HG02840 (cell line): ENCODE measurements around the gene PLB1.
"Not testable (repeated sequence)": the region's sequence is repeated elsewhere in the genome, so short reads cannot be mapped to it uniquely, and the experiment has no call there.

Experiments
- ATAC-seq: cut with Tn5 transposase; IDR thresholded peaks from one replicate; pipeline ENCODE4 v1.9.1; 2021; ENCODE audit warnings: mild to moderate bottlenecking, moderate library complexity, moderate number of reproducible peaks; ENCODE audit not compliant: unreplicated experiment, low FRiP score

PLB1 gene

GRCh38 chr2:28463211-28463816 lies 32.5 kb upstream of the PLB1 start:
- ATAC-seq, result no peak

GRCh38 chr2:28463893-28464292 lies 32.0 kb upstream of the PLB1 start:
- no peak for ATAC-seq

GRCh38 chr2:28465148-28465885 lies 30.5 kb upstream of the PLB1 start:
- ATAC-seq, result no peak

- ATAC-seq, result no peak
Measured at GRCh38 chr2:28469304-28469703, 26.6 kb upstream of the PLB1 start.

GRCh38 chr2:28469947-28470535 lies 25.8 kb upstream of the PLB1 start:
- ATAC-seq, result no peak

- no peak for ATAC-seq
Measured at GRCh38 chr2:28470759-28471158, 25.1 kb upstream of the PLB1 start.

GRCh38 chr2:28471214-28471613 lies 24.6 kb upstream of the PLB1 start:
- no peak for ATAC-seq

GRCh38 chr2:28471701-28472236 lies 24.1 kb upstream of the PLB1 start:
- no peak for ATAC-seq

GRCh38 chr2:28472641-28473040 lies 23.2 kb upstream of the PLB1 start:
- not testable (repeated sequence) for ATAC-seq

GRCh38 chr2:28475088-28475595 lies 20.7 kb upstream of the PLB1 start:
- ATAC-seq, result no peak

GRCh38 chr2:28477087-28477486 lies 18.8 kb upstream of the PLB1 start:
- ATAC-seq, result no peak

GRCh38 chr2:28477645-28478044 lies 18.2 kb upstream of the PLB1 start:
- no peak for ATAC-seq

- no peak for ATAC-seq
Measured at GRCh38 chr2:28480403-28481049, 15.3 kb upstream of the PLB1 start.

- ATAC-seq, result no peak
Measured at GRCh38 chr2:28481905-28482304, 14.0 kb upstream of the PLB1 start.

GRCh38 chr2:28484835-28485234 lies 11.0 kb upstream of the PLB1 start:
- ATAC-seq, result no peak

GRCh38 chr2:28486526-28486925 lies 9.3 kb upstream of the PLB1 start:
- no peak for ATAC-seq

- ATAC-seq, result no peak
Measured at GRCh38 chr2:28487258-28487657, 8.6 kb upstream of the PLB1 start.

- no peak for ATAC-seq
Measured at GRCh38 chr2:28488083-28488830, 7.6 kb upstream of the PLB1 start.

GRCh38 chr2:28488858-28489575 lies 6.8 kb upstream of the PLB1 start:
- no peak for ATAC-seq

- no peak for ATAC-seq
Measured at GRCh38 chr2:28490558-28490957, 5.3 kb upstream of the PLB1 start.
